ENCODE measurements around the gene CLTB. TPM values are rescaled to one million over a fixed set of nuclear protein-coding genes. Genes with fewer than 3 reads are reported as not detected.

CLTB gene
- polyA plus RNA-seq, 1 experiment, result 141 TPM

- H3K36me3 ChIP-seq (ENCODE audit: control insufficient read depth, insufficient read depth, low read length), result no peaks in the 10 kb centered on the region
- CTCF ChIA-PET, result interaction anchor here (1.1 kb wide), 1 partner anchor 10 kb away, joined by 3 read pairs; no protein-coding TSS in a partner anchor
- H3K27me3 ChIP-seq (ENCODE audit: control insufficient read depth, insufficient read depth, low read length), result peaks cover 3% of the 10 kb centered on the region; the same call in 1 of the 2 replicates
- no peak for TF ChIP-seq CTCF (IDR thresholded peaks at IDR 0.05; ENCODE audit: insufficient read depth, low read depth, low read length)
- H3K4me3 ChIP-seq (ENCODE audit: low read depth, low read length), result no peak overlapping the region
- POLR2A ChIA-PET, result no interaction called here
- no peak for DNase-seq (ENCODE audit: low read depth)
These were observed 11.6 kb upstream of the CLTB start for GRCh38 chr5:176427971-176428370.

GRCh38 chr5:176426876-176427275, 10.5 kb upstream of the CLTB start:
- POLR2A ChIA-PET, result interaction anchor here (0.7 kb wide), 1 partner anchor 36 kb away, joined by 5 read pairs; no protein-coding TSS in a partner anchor
- no peaks in the 10 kb centered on the region; the same call in 1 of the 2 replicates for H3K27me3 ChIP-seq (ENCODE audit: control insufficient read depth, insufficient read depth, low read length)
- H3K36me3 ChIP-seq (ENCODE audit: control insufficient read depth, insufficient read depth, low read length), result no peaks in the 10 kb centered on the region
- TF ChIP-seq CTCF (IDR thresholded peaks at IDR 0.05; ENCODE audit: insufficient read depth, low read depth, low read length), result no peak
- H3K4me3 ChIP-seq (ENCODE audit: low read depth, low read length), result no peak overlapping the region
- CTCF ChIA-PET, result no interaction called here
- DNase-seq (ENCODE audit: low read depth), result no peak

DNA sequence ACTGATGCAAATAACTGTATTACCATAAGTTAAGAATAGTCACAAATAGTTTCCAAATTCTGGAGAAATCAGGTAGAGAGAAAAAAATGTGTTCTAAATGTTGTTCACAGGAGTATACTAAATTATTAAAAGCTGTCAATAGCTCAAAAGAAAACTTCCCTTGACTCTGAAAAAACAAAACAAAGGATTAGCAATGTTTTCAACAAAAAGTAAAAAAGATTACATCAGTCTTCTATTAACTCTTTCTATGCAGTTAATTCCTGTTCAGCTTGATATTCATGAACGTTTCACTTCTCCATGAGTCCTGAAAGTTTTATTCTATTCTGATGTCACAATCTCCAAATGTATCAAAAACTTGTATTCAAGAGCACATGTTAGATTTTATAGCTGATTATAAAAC, 9.5 kb upstream of the CLTB start:
- no peak for DNase-seq (ENCODE audit: low read depth)
- H3K36me3 ChIP-seq (ENCODE audit: control insufficient read depth, insufficient read depth, low read length), result no peaks in the 10 kb centered on the region
- H3K27me3 ChIP-seq (ENCODE audit: control insufficient read depth, insufficient read depth, low read length), result no peaks in the 10 kb centered on the region; the same call in 1 of the 2 replicates
- ChIA-PET POLR2A (no interaction called here), CTCF (interaction anchor here (1.2 kb wide), 1 partner anchor 22 kb away, joined by 3 read pairs; the partner anchor contains the start of gene FAF2)
- H3K4me3 ChIP-seq (ENCODE audit: low read depth, low read length), result no peak overlapping the region
- no peak for TF ChIP-seq CTCF (IDR thresholded peaks at IDR 0.05; ENCODE audit: insufficient read depth, low read depth, low read length)

DNA sequence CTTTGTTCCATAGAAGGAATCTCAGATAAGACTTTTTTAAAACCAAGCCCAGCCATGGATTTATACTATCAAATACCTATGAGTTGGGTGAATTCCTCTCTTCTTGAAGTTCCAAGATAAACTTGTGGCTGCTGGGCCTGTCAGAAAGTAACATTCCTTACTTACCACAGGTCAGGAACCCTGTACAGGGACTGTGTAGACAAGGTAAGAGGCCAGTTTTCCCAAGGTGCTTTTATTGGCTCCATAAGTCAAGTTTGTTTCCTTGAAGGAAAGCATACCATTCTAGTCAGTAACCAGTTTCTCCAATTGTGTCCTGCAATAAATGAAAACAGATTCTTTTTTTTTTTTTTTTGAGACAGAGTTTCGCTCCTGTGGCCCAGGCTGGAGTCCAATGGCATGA, 8.8 kb upstream of the CLTB start:
- H3K4me3 ChIP-seq (ENCODE audit: low read depth, low read length), result no peak overlapping the region
- no peaks in the 10 kb centered on the region for H3K36me3 ChIP-seq (ENCODE audit: control insufficient read depth, insufficient read depth, low read length)
- no peaks in the 10 kb centered on the region; the same call in 1 of the 2 replicates for H3K27me3 ChIP-seq (ENCODE audit: control insufficient read depth, insufficient read depth, low read length)
- ChIA-PET CTCF (interaction anchor here (1.2 kb wide), 1 partner anchor 23 kb away, joined by 3 read pairs; the partner anchor contains the start of gene FAF2), POLR2A (no interaction called here)
- TF ChIP-seq CTCF (IDR thresholded peaks at IDR 0.05; ENCODE audit: insufficient read depth, low read depth, low read length), result no peak
- no peak for DNase-seq (ENCODE audit: low read depth)

- POLR2A ChIA-PET, result interaction anchor here (0.6 kb wide), 1 partner anchor 1122 kb away, joined by 5 read pairs; no protein-coding TSS in a partner anchor
- H3K27me3 ChIP-seq (ENCODE audit: control insufficient read depth, insufficient read depth, low read length), result no peaks in the 10 kb centered on the region; the same call in 1 of the 2 replicates
- H3K36me3 ChIP-seq (ENCODE audit: control insufficient read depth, insufficient read depth, low read length), result no peaks in the 10 kb centered on the region
- TF ChIP-seq CTCF (IDR thresholded peaks at IDR 0.05; ENCODE audit: insufficient read depth, low read depth, low read length), result no peak
- no peak for DNase-seq (ENCODE audit: low read depth)
- H3K4me3 ChIP-seq (ENCODE audit: low read depth, low read length), result no peak overlapping the region
- CTCF ChIA-PET, result no interaction called here
These were observed 7.8 kb upstream of the CLTB start for GRCh38 chr5:176424181-176424580.

All from BJ (cell line).